ENCODE data around the gene FAM149A. TPM values are rescaled to one million over a fixed set of nuclear protein-coding genes. Genes with fewer than 3 reads are reported as not detected.

Gene FAM149A
- polyA plus RNA-seq, 4 donors = 6.8 to 12.9 (median 9.5) TPM

DNA sequence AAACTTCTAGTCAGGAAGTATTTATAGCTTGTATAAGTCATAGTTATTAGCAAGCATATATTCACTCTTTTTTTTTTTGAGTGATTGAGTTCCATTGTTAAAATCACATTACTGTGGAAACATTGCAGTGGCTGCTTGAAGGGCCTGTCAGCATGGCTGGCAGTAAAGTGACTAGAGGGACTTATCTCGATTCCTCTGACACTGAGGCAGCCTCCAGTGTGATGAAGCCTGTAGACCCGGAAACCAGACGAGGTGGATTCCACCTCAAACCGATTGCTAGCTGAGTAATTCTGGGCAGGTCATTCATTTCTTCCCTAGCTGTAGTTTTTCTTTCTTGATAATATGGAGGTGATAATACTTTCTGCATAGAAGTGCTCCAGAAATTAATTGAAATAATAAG lies 4.7 kb downstream of the FAM149A start:
- FAIRE-seq = no peak
- Histone ChIP-seq H3K4me1 (ENCODE audit: control insufficient read depth in 3 of 3, insufficient read depth in 2 of 3, low read depth in 1 of 3, low read length in 2 of 3) (no peaks in the 10 kb centered on the region), H3K27ac (ENCODE audit: low read depth in 1 of 3, low read length in 2 of 3) (no peak overlapping the region), H3K27me3 (ENCODE audit: control insufficient read depth in 3 of 3, insufficient read depth in 3 of 3, low read length in 3 of 3) (no peaks in the 10 kb centered on the region), H3K9me3 (ENCODE audit: control insufficient read depth in 2 of 2, insufficient read depth in 1 of 2, low read depth in 1 of 2, low read length in 1 of 2) (no peaks in the 10 kb centered on the region), H3K36me3 (ENCODE audit: control insufficient read depth in 3 of 3, insufficient read depth in 2 of 3, low read depth in 1 of 3, low read length in 3 of 3) (peaks cover 0 to 3% (median 0%) of the 10 kb centered on the region in 3 donors), H3K4me3 (ENCODE audit: low read depth in 1 of 3, low read length in 3 of 3) (no peak overlapping the region)
- DNase-seq = no peak
- WGBS, 3 donors = 65 to 82% (median 79%) methylated on average over 4 of the region's 4 CpGs

GRCh38 chr4:186116697-186117096 lies 12.2 kb downstream of the FAM149A start:
- no peaks in the 10 kb centered on the region for H3K36me3 ChIP-seq (ENCODE audit: control insufficient read depth in 3 of 3, insufficient read depth in 2 of 3, low read depth in 1 of 3, low read length in 3 of 3)
- no peak overlapping the region for H3K4me3 ChIP-seq (ENCODE audit: low read depth in 1 of 3, low read length in 3 of 3)
- no peak overlapping the region for H3K27ac ChIP-seq (ENCODE audit: low read depth in 1 of 3, low read length in 2 of 3)
- WGBS, 3 donors = 68 to 77% (median 74%) methylated on average over 2 of the region's 2 CpGs
- no peaks in the 10 kb centered on the region for H3K9me3 ChIP-seq (ENCODE audit: control insufficient read depth in 2 of 2, insufficient read depth in 1 of 2, low read depth in 1 of 2, low read length in 1 of 2)
- no peaks in the 10 kb centered on the region for H3K27me3 ChIP-seq (ENCODE audit: control insufficient read depth in 3 of 3, insufficient read depth in 3 of 3, low read length in 3 of 3)
- no peaks in the 10 kb centered on the region for H3K4me1 ChIP-seq (ENCODE audit: control insufficient read depth in 3 of 3, insufficient read depth in 2 of 3, low read depth in 1 of 3, low read length in 2 of 3)
- no peak for DNase-seq
- FAIRE-seq = no peak

GRCh38 chr4:186118582-186118981 lies 14.1 kb downstream of the FAM149A start:
- 40 to 78% (median 70%) methylated on average over 7 of the region's 7 CpGs for WGBS, 3 donors
- DNase-seq = no peak
- H3K27ac ChIP-seq (ENCODE audit: low read depth in 1 of 3, low read length in 2 of 3) = no peak overlapping the region
- no peak for FAIRE-seq
- H3K9me3 ChIP-seq (ENCODE audit: control insufficient read depth in 2 of 2, insufficient read depth in 1 of 2, low read depth in 1 of 2, low read length in 1 of 2) = no peaks in the 10 kb centered on the region
- no peaks in the 10 kb centered on the region for H3K4me1 ChIP-seq (ENCODE audit: control insufficient read depth in 3 of 3, insufficient read depth in 2 of 3, low read depth in 1 of 3, low read length in 2 of 3)
- H3K27me3 ChIP-seq (ENCODE audit: control insufficient read depth in 3 of 3, insufficient read depth in 3 of 3, low read length in 3 of 3) = no peaks in the 10 kb centered on the region
- H3K4me3 ChIP-seq (ENCODE audit: low read depth in 1 of 3, low read length in 3 of 3) = no peak overlapping the region
- no peaks in the 10 kb centered on the region for H3K36me3 ChIP-seq (ENCODE audit: control insufficient read depth in 3 of 3, insufficient read depth in 2 of 3, low read depth in 1 of 3, low read length in 3 of 3)

- FAIRE-seq (no peak), DNase-seq (no peak)
- Histone ChIP-seq H3K4me3 (ENCODE audit: low read depth in 1 of 3, low read length in 3 of 3) (no peak overlapping the region), H3K9me3 (ENCODE audit: control insufficient read depth in 2 of 2, insufficient read depth in 1 of 2, low read depth in 1 of 2, low read length in 1 of 2) (no peaks in the 10 kb centered on the region), H3K4me1 (ENCODE audit: control insufficient read depth in 3 of 3, insufficient read depth in 2 of 3, low read depth in 1 of 3, low read length in 2 of 3) (no peaks in the 10 kb centered on the region), H3K27me3 (ENCODE audit: control insufficient read depth in 3 of 3, insufficient read depth in 3 of 3, low read length in 3 of 3) (no peaks in the 10 kb centered on the region), H3K27ac (ENCODE audit: low read depth in 1 of 3, low read length in 2 of 3) (no peak overlapping the region), H3K36me3 (ENCODE audit: control insufficient read depth in 3 of 3, insufficient read depth in 2 of 3, low read depth in 1 of 3, low read length in 3 of 3) (no peaks in the 10 kb centered on the region)
- WGBS, 3 donors = 85 to 96% (median 94%) methylated on average over 2 of the region's 2 CpGs
These were observed 16.6 kb downstream of the FAM149A start for GRCh38 chr4:186121057-186121456.

GRCh38 chr4:186128842-186129241 lies 24.3 kb downstream of the FAM149A start:
- Histone ChIP-seq H3K36me3 (ENCODE audit: control insufficient read depth in 3 of 3, insufficient read depth in 2 of 3, low read depth in 1 of 3, low read length in 3 of 3) (no peaks in the 10 kb centered on the region), H3K27me3 (ENCODE audit: control insufficient read depth in 3 of 3, insufficient read depth in 3 of 3, low read length in 3 of 3) (no peaks in the 10 kb centered on the region), H3K9me3 (ENCODE audit: control insufficient read depth in 2 of 2, insufficient read depth in 1 of 2, low read depth in 1 of 2, low read length in 1 of 2) (no peaks in the 10 kb centered on the region), H3K4me1 (ENCODE audit: control insufficient read depth in 3 of 3, insufficient read depth in 2 of 3, low read depth in 1 of 3, low read length in 2 of 3) (peaks cover 0 to 11% (median 4%) of the 10 kb centered on the region in 3 donors), H3K27ac (ENCODE audit: low read depth in 1 of 3, low read length in 2 of 3) (no peak overlapping the region), H3K4me3 (ENCODE audit: low read depth in 1 of 3, low read length in 3 of 3) (no peak overlapping the region)
- no peak for DNase-seq
- WGBS, 3 donors = 90 to 92% (median 90%) methylated on average over 3 of the region's 3 CpGs
- no peak for FAIRE-seq

DNA sequence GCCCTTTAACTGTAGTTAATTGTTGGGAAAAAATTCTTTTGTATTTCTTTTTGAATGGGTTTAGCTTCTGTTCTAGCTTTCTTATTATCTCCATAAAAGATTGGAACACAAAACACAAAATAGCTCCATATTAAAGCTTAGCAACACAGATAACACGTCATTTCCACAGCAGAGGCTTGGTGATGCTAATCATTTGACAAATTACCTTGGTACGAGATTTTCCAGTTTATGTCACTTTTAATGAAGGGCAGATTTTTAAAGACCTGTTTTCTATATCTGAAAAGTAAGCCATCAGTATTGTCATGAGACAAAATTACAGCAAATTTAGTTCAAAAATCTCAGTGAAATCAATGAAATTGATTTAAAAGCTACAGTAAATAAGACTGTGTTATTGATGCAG lies 27.4 kb downstream of the FAM149A start:
- Histone ChIP-seq H3K36me3 (ENCODE audit: control insufficient read depth in 3 of 3, insufficient read depth in 2 of 3, low read depth in 1 of 3, low read length in 3 of 3) (peaks cover 0 to 9% (median 0%) of the 10 kb centered on the region in 3 donors), H3K4me1 (ENCODE audit: control insufficient read depth in 3 of 3, insufficient read depth in 2 of 3, low read depth in 1 of 3, low read length in 2 of 3) (peaks cover 0 to 11% (median 4%) of the 10 kb centered on the region in 3 donors), H3K4me3 (ENCODE audit: low read depth in 1 of 3, low read length in 3 of 3) (no peak overlapping the region), H3K27me3 (ENCODE audit: control insufficient read depth in 3 of 3, insufficient read depth in 3 of 3, low read length in 3 of 3) (no peaks in the 10 kb centered on the region), H3K9me3 (ENCODE audit: control insufficient read depth in 2 of 2, insufficient read depth in 1 of 2, low read depth in 1 of 2, low read length in 1 of 2) (no peaks in the 10 kb centered on the region), H3K27ac (ENCODE audit: low read depth in 1 of 3, low read length in 2 of 3) (no peak overlapping the region)
- DNase-seq (no peak), FAIRE-seq (no peak)
- 72 to 79% (median 73%) methylated on average over 2 of the region's 2 CpGs for WGBS, 3 donors

GRCh38 chr4:186132577-186133242 lies 28.2 kb downstream of the FAM149A start:
- H3K36me3 ChIP-seq (ENCODE audit: control insufficient read depth in 3 of 3, insufficient read depth in 2 of 3, low read depth in 1 of 3, low read length in 3 of 3) = peaks cover 0 to 9% (median 0%) of the 10 kb centered on the region in 3 donors
- H3K4me3 ChIP-seq (ENCODE audit: low read depth in 1 of 3, low read length in 3 of 3) = no peak overlapping the region
- WGBS, 3 donors = 8 to 29% (median 11%) methylated on average over 4 of the region's 4 CpGs
- peak overlapping the region in 1 of 3 donors; percentile 36 for H3K27ac ChIP-seq (ENCODE audit: low read depth in 1 of 3, low read length in 2 of 3)
- FAIRE-seq (no peak), DNase-seq (peak; percentile 46 to 70)
- no peaks in the 10 kb centered on the region for H3K9me3 ChIP-seq (ENCODE audit: control insufficient read depth in 2 of 2, insufficient read depth in 1 of 2, low read depth in 1 of 2, low read length in 1 of 2)
- no peaks in the 10 kb centered on the region for H3K27me3 ChIP-seq (ENCODE audit: control insufficient read depth in 3 of 3, insufficient read depth in 3 of 3, low read length in 3 of 3)
- H3K4me1 ChIP-seq (ENCODE audit: control insufficient read depth in 3 of 3, insufficient read depth in 2 of 3, low read depth in 1 of 3, low read length in 2 of 3) = peaks cover 0 to 11% (median 4%) of the 10 kb centered on the region in 3 donors

DNA sequence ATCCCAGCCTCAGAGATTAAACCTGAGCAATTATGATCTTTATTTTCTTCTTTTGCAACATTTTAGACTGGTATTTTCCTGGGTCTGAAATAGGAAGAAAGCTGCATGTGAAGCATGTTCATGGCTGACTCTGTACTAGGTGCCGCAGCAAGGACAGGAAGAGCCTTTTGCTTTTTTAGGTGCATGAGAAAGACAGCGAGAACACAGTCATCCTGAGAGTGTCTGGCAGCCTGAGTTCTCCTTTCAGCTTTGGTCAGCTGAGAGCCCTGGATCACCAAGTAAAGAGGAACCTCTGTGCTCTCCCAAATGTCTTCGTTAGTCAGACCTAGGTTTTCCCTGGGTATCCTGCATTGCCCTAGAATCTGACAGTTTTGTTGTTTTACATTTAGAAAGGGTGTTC lies 29.8 kb downstream of the FAM149A start:
- H3K36me3 ChIP-seq (ENCODE audit: control insufficient read depth in 3 of 3, insufficient read depth in 2 of 3, low read depth in 1 of 3, low read length in 3 of 3) = peaks cover 0 to 9% (median 0%) of the 10 kb centered on the region in 3 donors
- peaks cover 0 to 11% (median 4%) of the 10 kb centered on the region in 3 donors for H3K4me1 ChIP-seq (ENCODE audit: control insufficient read depth in 3 of 3, insufficient read depth in 2 of 3, low read depth in 1 of 3, low read length in 2 of 3)
- 74 to 83% (median 83%) methylated on average over 3 of the region's 3 CpGs for WGBS, 3 donors
- no peak for FAIRE-seq
- no peaks in the 10 kb centered on the region for H3K9me3 ChIP-seq (ENCODE audit: control insufficient read depth in 2 of 2, insufficient read depth in 1 of 2, low read depth in 1 of 2, low read length in 1 of 2)
- DNase-seq = no peak
- H3K27ac ChIP-seq (ENCODE audit: low read depth in 1 of 3, low read length in 2 of 3) = no peak overlapping the region
- no peaks in the 10 kb centered on the region for H3K27me3 ChIP-seq (ENCODE audit: control insufficient read depth in 3 of 3, insufficient read depth in 3 of 3, low read length in 3 of 3)
- H3K4me3 ChIP-seq (ENCODE audit: low read depth in 1 of 3, low read length in 3 of 3) = no peak overlapping the region

DNA sequence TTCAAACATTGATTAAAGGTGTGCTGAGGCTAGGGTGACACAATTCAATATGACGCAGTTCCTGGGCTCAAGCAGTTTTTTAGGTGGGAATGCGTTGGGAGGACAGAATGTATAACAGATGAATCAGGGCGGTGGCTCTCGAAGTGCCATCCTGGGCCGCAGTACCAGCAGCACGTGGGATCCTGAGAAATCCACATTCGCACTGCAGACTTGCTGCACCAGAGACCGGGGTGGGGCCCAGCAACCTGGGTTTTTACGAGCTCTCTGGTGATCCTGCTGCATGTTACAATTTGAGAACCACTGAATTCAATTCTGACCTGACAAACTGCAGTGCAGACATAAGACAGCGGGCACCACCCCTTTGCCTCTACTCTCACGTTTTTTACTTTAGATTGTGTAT lies 30.4 kb downstream of the FAM149A start:
- DNase-seq = no peak
- 91 to 94% (median 91%) methylated on average over 11 of the region's 11 CpGs for WGBS, 3 donors

More for the DNA sequence above, 30.4 kb downstream of the FAM149A start:
- no peak overlapping the region for H3K27ac ChIP-seq (ENCODE audit: low read depth in 1 of 3, low read length in 2 of 3)
- H3K4me1 ChIP-seq (ENCODE audit: control insufficient read depth in 3 of 3, insufficient read depth in 2 of 3, low read depth in 1 of 3, low read length in 2 of 3) = peaks cover 0 to 11% (median 4%) of the 10 kb centered on the region in 3 donors
- H3K27me3 ChIP-seq (ENCODE audit: control insufficient read depth in 3 of 3, insufficient read depth in 3 of 3, low read length in 3 of 3) = no peaks in the 10 kb centered on the region
- no peaks in the 10 kb centered on the region for H3K9me3 ChIP-seq (ENCODE audit: control insufficient read depth in 2 of 2, insufficient read depth in 1 of 2, low read depth in 1 of 2, low read length in 1 of 2)
- no peak overlapping the region for H3K4me3 ChIP-seq (ENCODE audit: low read depth in 1 of 3, low read length in 3 of 3)
- no peak for FAIRE-seq
- H3K36me3 ChIP-seq (ENCODE audit: control insufficient read depth in 3 of 3, insufficient read depth in 2 of 3, low read depth in 1 of 3, low read length in 3 of 3) = peaks cover 0 to 9% (median 0%) of the 10 kb centered on the region in 3 donors
